Neural progenitor cell (in vitro differentiated cells): Measurements from ENCODE around the gene MAP2K5. TPM values are rescaled to one million over a fixed set of nuclear protein-coding genes. Genes with fewer than 3 reads are reported as not detected.

Experiments
- DNase-seq: peaks from one replicate; pipeline ENCODE4 v3.0.0-alpha.2; 2016; ENCODE audit warnings: low spot score
- H2AFZ ChIP-seq: fragments of 200-600 bp; sonication (generic); replicated peaks from 2 replicates; pipeline ENCODE4 v1.6.1; 2016; ENCODE audit warnings: antibody characterized with exemption
- H3F3A ChIP-seq: fragments of 200-600 bp; sonication (generic); 2 replicates; pipeline ENCODE4 v1.6.1; 2016; ENCODE audit warnings: antibody characterized with exemption, low read depth
- H3K27ac ChIP-seq: fragments of 200-600 bp; sonication (generic); 2 replicates; pipeline ENCODE4 v1.5.1; 2016; ENCODE audit warnings: mild to moderate bottlenecking
- H3K27me3 ChIP-seq: fragments of 200-600 bp; sonication (generic); 2 replicates; pipeline ENCODE4 v1.6.1; 2016; ENCODE audit warnings: mild to moderate bottlenecking, moderate library complexity
- H3K36me3 ChIP-seq: fragments of 200-600 bp; sonication (generic); 2 replicates; pipeline ENCODE4 v1.5.1; 2016
- H3K4me1 ChIP-seq: fragments of 200-600 bp; sonication (generic); 2 replicates; pipeline ENCODE4 v1.6.1; 2016; ENCODE audit warnings: mixed run types
- H3K4me2 ChIP-seq: fragments of 200-600 bp; sonication (generic); 2 replicates; pipeline ENCODE4 v1.6.1; 2016
- H3K4me3 ChIP-seq: fragments of 200-600 bp; sonication (generic); 2 replicates; pipeline ENCODE4 v1.5.1; 2016
- H3K79me2 ChIP-seq: fragments of 200-600 bp; sonication (generic); 2 replicates; pipeline ENCODE4 v1.6.1; 2016; ENCODE audit warnings: low read depth
- H3K9ac ChIP-seq: fragments of 200-600 bp; sonication (generic); 2 replicates; pipeline ENCODE4 v1.6.1; 2016
- H3K9me3 ChIP-seq: fragments of 200-600 bp; sonication (generic); 2 replicates; pipeline ENCODE4 v1.5.1; 2016; ENCODE audit warnings: low read depth
- H4K20me1 ChIP-seq: fragments of 200-600 bp; sonication (generic); 2 replicates; pipeline ENCODE4 v1.6.1; 2016; ENCODE audit warnings: low read depth
- H3K27ac Mint-ChIP-seq: 3 replicates; pipeline ENCODE4 v1.8.0; 2021; ENCODE audit warnings: mixed read lengths
- H3K27me3 Mint-ChIP-seq: 2 replicates; pipeline ENCODE4 v1.8.0; 2022; ENCODE audit warnings: low read depth, mild to moderate bottlenecking, inconsistent platforms, moderate library complexity, mixed read lengths; ENCODE audit not compliant: insufficient read depth
- H3K36me3 Mint-ChIP-seq: 3 replicates; pipeline ENCODE4 v1.8.0; 2021; ENCODE audit warnings: mixed read lengths
- H3K4me1 Mint-ChIP-seq: 3 replicates; pipeline ENCODE4 v1.8.0; 2021; ENCODE audit warnings: mixed read lengths
- H3K4me3 Mint-ChIP-seq: 3 replicates; pipeline ENCODE4 v1.8.0; 2021; ENCODE audit warnings: mild to moderate bottlenecking, moderate library complexity, mixed read lengths
- H3K9me3 Mint-ChIP-seq: 3 replicates; pipeline ENCODE4 v1.8.0; 2020; ENCODE audit warnings: mixed read lengths
- CTCF ChIP-seq: fragments of 200-600 bp; sonication (generic); IDR thresholded peaks from 2 replicates; pipeline ENCODE4 v1.5.1; 2017; ENCODE audit warnings: antibody characterized with exemption, mild to moderate bottlenecking
- EZH2 ChIP-seq: fragments of 200-600 bp; sonication (generic); IDR thresholded peaks from 2 replicates; pipeline ENCODE4 v1.6.1; 2017; ENCODE audit warnings: antibody characterized with exemption, mild to moderate bottlenecking, moderate library complexity
- EZH2phosphoT487 ChIP-seq: fragments of 200-600 bp; sonication (generic); IDR thresholded peaks from 2 replicates; pipeline ENCODE4 v1.6.1; 2017; ENCODE audit warnings: antibody characterized with exemption
- total RNA-seq: library from RNA; depleted of rRNA; stranded (reverse); fragments of >200 nt; gene quantifications from 2 replicates; pipeline ENCODE4 v1.2.3, GENCODE V29; 2015; ENCODE audit warnings: low replicate concordance

MAP2K5 gene
- total RNA-seq, 1 donor from 2014 or later = 17.2 TPM

GRCh38 chr15:67816668-67817067 is 274.2 kb downstream of the MAP2K5 start:
- TF ChIP-seq EZH2phosphoT487 = no peak
- TF ChIP-seq CTCF = no peak
- TF ChIP-seq EZH2 = no peak
- H3K27me3 Mint-ChIP-seq = peaks cover 49% of the 10 kb centered on the region
- Histone ChIP-seq H3K27ac (no peak overlapping the region), H3K36me3 (no peaks in the 10 kb centered on the region), H3K9me3 (peaks cover 5% of the 10 kb centered on the region), H4K20me1 (peaks cover 21% of the 10 kb centered on the region), H3K4me1 (peaks cover 14% of the 10 kb centered on the region), H3K4me2 (no peak overlapping the region), H3K4me3 (no peak overlapping the region), H3K27me3 (peaks cover 54% of the 10 kb centered on the region), H3F3A (peaks cover 14% of the 10 kb centered on the region), H2AFZ (no peak overlapping the region), H3K9ac (no peak overlapping the region), H3K79me2 (no peaks in the 10 kb centered on the region)
- H3K4me1 Mint-ChIP-seq = peaks cover 22% of the 10 kb centered on the region
- H3K9me3 Mint-ChIP-seq = peaks cover 17% of the 10 kb centered on the region
- H3K4me3 Mint-ChIP-seq = no peak overlapping the region
- no peak overlapping the region for H3K27ac Mint-ChIP-seq
- DNase-seq = no peak
- H3K36me3 Mint-ChIP-seq = no peaks in the 10 kb centered on the region

- Histone ChIP-seq H3K27me3 (peaks cover 72% of the 10 kb centered on the region), H3K79me2 (no peaks in the 10 kb centered on the region), H3K9ac (no peak overlapping the region), H3K4me2 (no peak overlapping the region), H3F3A (peaks cover 12% of the 10 kb centered on the region), H3K9me3 (peaks cover 5% of the 10 kb centered on the region), H3K4me1 (peaks cover 21% of the 10 kb centered on the region), H4K20me1 (peaks cover 35% of the 10 kb centered on the region), H3K27ac (no peak overlapping the region), H2AFZ (no peak overlapping the region), H3K4me3 (no peak overlapping the region), H3K36me3 (no peaks in the 10 kb centered on the region)
- Mint-ChIP-seq H3K4me3 (no peak overlapping the region), H3K27ac (no peak overlapping the region), H3K27me3 (peaks cover 56% of the 10 kb centered on the region), H3K36me3 (no peaks in the 10 kb centered on the region), H3K9me3 (peaks cover 19% of the 10 kb centered on the region), H3K4me1 (peaks cover 9% of the 10 kb centered on the region)
- TF ChIP-seq EZH2phosphoT487 (no peak), EZH2 (no peak), CTCF (no peak)
- DNase-seq = no peak
Measured at GRCh38 chr15:67818464-67818863, 276.0 kb downstream of the MAP2K5 start.

GRCh38 chr15:67819636-67820035 is 277.1 kb downstream of the MAP2K5 start:
- H3K4me3 Mint-ChIP-seq = no peak overlapping the region
- H2AFZ ChIP-seq = no peak overlapping the region
- peaks cover 19% of the 10 kb centered on the region for H3F3A ChIP-seq
- peaks cover 30% of the 10 kb centered on the region for H3K4me1 ChIP-seq
- H3K27me3 ChIP-seq = peaks cover 83% of the 10 kb centered on the region
- peaks cover 66% of the 10 kb centered on the region for H3K27me3 Mint-ChIP-seq
- H3K36me3 ChIP-seq = no peaks in the 10 kb centered on the region
- no peak for TF ChIP-seq EZH2
- no peak for TF ChIP-seq CTCF
- TF ChIP-seq EZH2phosphoT487 = no peak
- peaks cover 19% of the 10 kb centered on the region for H3K9me3 Mint-ChIP-seq
- H3K4me2 ChIP-seq = peak overlapping the region; percentile 42
- no peak overlapping the region for H3K4me3 ChIP-seq
- peaks cover 46% of the 10 kb centered on the region for H4K20me1 ChIP-seq
- no peak overlapping the region for H3K27ac ChIP-seq
- no peak overlapping the region for H3K9ac ChIP-seq
- H3K27ac Mint-ChIP-seq = no peak overlapping the region
- peaks cover 18% of the 10 kb centered on the region for H3K4me1 Mint-ChIP-seq
- DNase-seq = no peak
- peaks cover 5% of the 10 kb centered on the region for H3K9me3 ChIP-seq
- no peaks in the 10 kb centered on the region for H3K36me3 Mint-ChIP-seq
- H3K79me2 ChIP-seq = no peaks in the 10 kb centered on the region
